ENCODE data around the gene GTF2H1. TPM values are rescaled to one million over a fixed set of nuclear protein-coding genes. Genes with fewer than 3 reads are reported as not detected.

Gene GTF2H1
- total and polyA plus RNA-seq, 4 donors: 35.6 to 53.3 (median 38.7) TPM

- Histone ChIP-seq H3K9me3 (ENCODE audit: control insufficient read depth, low read length) (no peaks in the 10 kb centered on the region), H3K4me3 (ENCODE audit: low read length in 2 of 2) (no peak overlapping the region), H3K27me3 (ENCODE audit: control insufficient read depth in 1 of 2, insufficient read depth in 2 of 2, low read length in 1 of 2) (no peaks in the 10 kb centered on the region), H3K27ac (ENCODE audit: low read depth in 1 of 2, low read length in 2 of 2) (no peak overlapping the region), H3K36me3 (ENCODE audit: control insufficient read depth in 1 of 2, insufficient read depth in 2 of 2, low read length in 1 of 2) (peaks cover 2 to 10% of the 10 kb centered on the region in 2 donors), H3K4me1 (ENCODE audit: control insufficient read depth in 1 of 2, insufficient read depth in 2 of 2, low read length in 2 of 2) (no peaks in the 10 kb centered on the region)
- DNase-seq: no peak
- intact Hi-C loops (cut with DNase I): no loop called here
- no peak for ATAC-seq (ENCODE audit: low FRiP score)
Measured at GRCh38 chr11:18299721-18300120, 22.6 kb upstream of the GTF2H1 start.

DNA sequence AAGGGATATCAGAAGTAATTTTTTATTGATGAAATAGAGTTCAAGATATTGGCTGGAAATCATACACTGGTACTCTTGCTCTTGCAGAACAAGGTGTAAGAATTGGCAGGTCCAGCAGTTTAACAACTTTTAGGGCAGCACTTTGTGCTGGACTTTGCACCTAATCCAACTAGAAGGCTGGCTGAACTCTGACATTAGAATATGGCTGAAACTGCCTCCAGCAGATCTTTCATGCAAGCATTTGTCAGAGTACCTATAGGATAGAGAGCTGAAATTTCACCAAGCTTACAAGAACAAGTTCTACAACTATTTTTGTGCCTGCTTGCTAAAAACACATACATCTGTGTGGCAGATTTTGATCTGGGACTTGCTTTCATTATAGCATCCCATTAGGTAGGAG, 17.6 kb upstream of the GTF2H1 start:
- intact Hi-C loops (cut with DNase I): no loop called here
- peaks cover 4 to 5% of the 10 kb centered on the region in 2 donors for H3K36me3 ChIP-seq (ENCODE audit: control insufficient read depth in 1 of 2, insufficient read depth in 2 of 2, low read length in 1 of 2)

GRCh38 chr11:18307461-18308139, 14.8 kb upstream of the GTF2H1 start:
- WGBS, 2 donors: 87 to 88% methylated on average over 2 of the region's 2 CpGs
- Histone ChIP-seq H3K27me3 (ENCODE audit: control insufficient read depth in 1 of 2, insufficient read depth in 2 of 2, low read length in 1 of 2) (no peaks in the 10 kb centered on the region), H3K4me1 (ENCODE audit: control insufficient read depth in 1 of 2, insufficient read depth in 2 of 2, low read length in 2 of 2) (peaks cover 2 to 4% of the 10 kb centered on the region in 2 donors), H3K36me3 (ENCODE audit: control insufficient read depth in 1 of 2, insufficient read depth in 2 of 2, low read length in 1 of 2) (peaks cover 3 to 4% of the 10 kb centered on the region in 2 donors), H3K9me3 (ENCODE audit: control insufficient read depth, low read length) (no peaks in the 10 kb centered on the region), H3K27ac (ENCODE audit: low read depth in 1 of 2, low read length in 2 of 2) (no peak overlapping the region), H3K4me3 (ENCODE audit: low read length in 2 of 2) (no peak overlapping the region)
- ATAC-seq (ENCODE audit: low FRiP score) (no peak), DNase-seq (no peak)
- intact Hi-C loops (cut with DNase I): no loop called here

More for the DNA sequence above, 17.6 kb upstream of the GTF2H1 start:
- H3K27ac ChIP-seq (ENCODE audit: low read depth in 1 of 2, low read length in 2 of 2): no peak overlapping the region
- DNase-seq (no peak), ATAC-seq (ENCODE audit: low FRiP score) (no peak)
- H3K4me3 ChIP-seq (ENCODE audit: low read length in 2 of 2): no peak overlapping the region
- no peaks in the 10 kb centered on the region for H3K4me1 ChIP-seq (ENCODE audit: control insufficient read depth in 1 of 2, insufficient read depth in 2 of 2, low read length in 2 of 2)
- H3K9me3 ChIP-seq (ENCODE audit: control insufficient read depth, low read length): no peaks in the 10 kb centered on the region
- H3K27me3 ChIP-seq (ENCODE audit: control insufficient read depth in 1 of 2, insufficient read depth in 2 of 2, low read length in 1 of 2): no peaks in the 10 kb centered on the region

DNA sequence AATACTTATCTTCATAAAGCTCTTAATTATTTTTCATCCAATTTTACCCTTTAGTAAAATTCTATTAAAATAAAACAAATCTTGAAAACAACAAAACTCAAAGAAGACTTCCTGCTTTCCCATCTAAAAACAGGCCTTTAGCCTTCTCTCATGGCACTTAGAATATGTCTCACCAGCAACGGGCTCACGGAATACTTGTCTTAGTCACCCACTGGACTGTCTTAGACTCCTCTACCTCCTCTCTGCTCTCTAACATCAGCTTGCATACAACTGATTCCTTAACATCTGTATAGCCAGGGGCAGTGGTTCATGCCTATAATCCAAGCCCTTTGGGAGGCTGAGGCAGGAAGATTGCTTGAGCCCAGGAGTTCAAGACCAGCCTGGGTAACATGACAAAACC, 14.1 kb upstream of the GTF2H1 start:
- no peaks in the 10 kb centered on the region for H3K9me3 ChIP-seq (ENCODE audit: control insufficient read depth, low read length)
- WGBS, 2 donors: 93% methylated on average over 2 of the region's 2 CpGs
- peak overlapping the region; percentile 5 to 51 for H3K27ac ChIP-seq (ENCODE audit: low read depth in 1 of 2, low read length in 2 of 2)
- DNase-seq (no peak), ATAC-seq (ENCODE audit: low FRiP score) (no peak)
- H3K4me1 ChIP-seq (ENCODE audit: control insufficient read depth in 1 of 2, insufficient read depth in 2 of 2, low read length in 2 of 2): peaks cover 3 to 6% of the 10 kb centered on the region in 2 donors
- intact Hi-C loops (cut with DNase I): no loop called here
- peaks cover 3 to 4% of the 10 kb centered on the region in 2 donors for H3K36me3 ChIP-seq (ENCODE audit: control insufficient read depth in 1 of 2, insufficient read depth in 2 of 2, low read length in 1 of 2)
- no peaks in the 10 kb centered on the region for H3K27me3 ChIP-seq (ENCODE audit: control insufficient read depth in 1 of 2, insufficient read depth in 2 of 2, low read length in 1 of 2)
- no peak overlapping the region for H3K4me3 ChIP-seq (ENCODE audit: low read length in 2 of 2)

DNA sequence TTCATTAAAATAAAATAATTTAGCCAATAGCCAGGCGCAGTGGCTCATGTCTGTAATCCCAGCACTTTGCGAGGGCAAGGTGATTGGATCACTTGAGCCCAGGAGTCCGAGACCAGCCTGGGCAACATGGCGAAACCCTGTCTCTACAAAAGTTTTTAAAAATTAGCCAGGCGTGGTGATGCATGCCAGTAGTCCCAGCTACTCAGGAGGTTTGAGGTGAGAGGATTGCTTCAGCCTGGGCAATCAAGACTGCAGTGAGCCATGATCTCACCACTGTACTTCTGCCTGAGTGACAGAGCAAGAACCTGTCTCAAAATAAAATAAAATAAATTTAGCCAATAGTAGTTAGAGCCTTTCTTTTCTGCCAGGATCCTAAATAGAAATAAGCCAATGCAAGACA, 12.7 kb upstream of the GTF2H1 start:
- 96 to 97% methylated on average over 5 of the region's 5 CpGs for WGBS, 2 donors

DNA sequence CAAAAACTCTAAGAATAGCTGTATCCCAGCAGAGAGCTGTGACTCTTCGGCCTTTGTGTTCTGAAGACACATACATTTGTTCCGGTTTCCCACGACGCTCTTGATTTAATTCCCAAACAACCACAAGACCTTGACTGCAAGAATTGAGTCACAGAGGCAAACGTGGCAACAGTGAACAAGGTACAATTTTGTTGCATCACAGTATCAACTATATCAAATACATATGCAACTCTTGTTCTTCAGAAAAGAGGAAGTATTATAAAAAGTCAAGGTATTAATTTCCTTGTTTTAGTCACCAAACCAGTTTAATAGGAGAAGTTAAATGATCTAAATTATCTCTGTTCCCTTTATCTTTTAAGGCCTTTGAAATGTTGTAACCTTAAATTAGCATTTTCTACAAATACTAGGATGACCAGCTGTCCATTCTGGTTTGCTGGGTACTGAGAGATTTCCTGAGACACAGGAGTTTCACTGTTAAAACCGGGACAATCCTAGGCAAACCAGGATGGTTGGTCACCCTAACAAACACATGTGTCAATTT, 11.5 kb upstream of the GTF2H1 start:
- 91% methylated on average over 6 of the region's 6 CpGs for WGBS, 2 donors
- no peak for DNase-seq
- intact Hi-C loops (cut with DNase I): no loop called here
- no peak overlapping the region for H3K4me3 ChIP-seq (ENCODE audit: low read length in 2 of 2)
- H3K27ac ChIP-seq (ENCODE audit: low read depth in 1 of 2, low read length in 2 of 2): peak overlapping the region; percentile 30 to 70
- no peak for ATAC-seq (ENCODE audit: low FRiP score)
- no peaks in the 10 kb centered on the region for H3K9me3 ChIP-seq (ENCODE audit: control insufficient read depth, low read length)
- H3K4me1 ChIP-seq (ENCODE audit: control insufficient read depth in 1 of 2, insufficient read depth in 2 of 2, low read length in 2 of 2): peaks cover 6% of the 10 kb centered on the region in 2 donors
- peaks cover 3 to 4% of the 10 kb centered on the region in 2 donors for H3K36me3 ChIP-seq (ENCODE audit: control insufficient read depth in 1 of 2, insufficient read depth in 2 of 2, low read length in 1 of 2)
- no peaks in the 10 kb centered on the region for H3K27me3 ChIP-seq (ENCODE audit: control insufficient read depth in 1 of 2, insufficient read depth in 2 of 2, low read length in 1 of 2)

More for the DNA sequence above, 12.7 kb upstream of the GTF2H1 start:
- no peak overlapping the region for H3K27ac ChIP-seq (ENCODE audit: low read depth in 1 of 2, low read length in 2 of 2)
- no peak for ATAC-seq (ENCODE audit: low FRiP score)
- H3K36me3 ChIP-seq (ENCODE audit: control insufficient read depth in 1 of 2, insufficient read depth in 2 of 2, low read length in 1 of 2): peaks cover 3 to 4% of the 10 kb centered on the region in 2 donors
- no peak overlapping the region for H3K4me3 ChIP-seq (ENCODE audit: low read length in 2 of 2)
- no peaks in the 10 kb centered on the region for H3K9me3 ChIP-seq (ENCODE audit: control insufficient read depth, low read length)
- DNase-seq: no peak
- no peaks in the 10 kb centered on the region for H3K27me3 ChIP-seq (ENCODE audit: control insufficient read depth in 1 of 2, insufficient read depth in 2 of 2, low read length in 1 of 2)
- peaks cover 3 to 6% of the 10 kb centered on the region in 2 donors for H3K4me1 ChIP-seq (ENCODE audit: control insufficient read depth in 1 of 2, insufficient read depth in 2 of 2, low read length in 2 of 2)
- intact Hi-C loops (cut with DNase I): no loop called here

DNA sequence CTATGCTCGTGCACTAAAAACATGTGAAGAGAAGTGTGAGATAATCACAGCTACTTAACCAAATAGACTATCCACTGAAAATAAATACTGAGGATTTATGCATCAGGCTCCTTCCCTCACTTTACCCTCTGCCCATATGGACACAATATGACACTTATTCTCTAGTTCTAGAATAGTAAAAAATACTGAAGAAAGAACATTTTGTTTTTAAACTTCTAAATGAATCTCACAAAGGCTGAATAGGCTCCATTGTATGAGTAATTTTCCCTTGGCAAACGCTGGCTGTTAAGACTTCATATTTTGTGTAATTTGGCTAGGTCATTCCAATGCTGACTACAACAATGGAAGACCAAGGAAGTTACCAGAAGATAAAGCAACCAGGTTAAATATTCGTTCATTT, 10.4 kb upstream of the GTF2H1 start:
- H3K4me3 ChIP-seq (ENCODE audit: low read length in 2 of 2): no peak overlapping the region
- DNase-seq (no peak), ATAC-seq (ENCODE audit: low FRiP score) (peak; percentile 66)
- H3K36me3 ChIP-seq (ENCODE audit: control insufficient read depth in 1 of 2, insufficient read depth in 2 of 2, low read length in 1 of 2): peaks cover 3 to 4% of the 10 kb centered on the region in 2 donors
- peak overlapping the region; percentile 98 for H3K27ac ChIP-seq (ENCODE audit: low read depth in 1 of 2, low read length in 2 of 2)
- WGBS, 2 donors: 4 to 6% methylated on average over 3 of the region's 3 CpGs
- intact Hi-C loops (cut with DNase I): loop anchor here in 1 of 2 donors (2.0 kb wide), 1 partner anchor 83 kb away; the partner anchor contains the start of gene LDHA
- no peaks in the 10 kb centered on the region for H3K27me3 ChIP-seq (ENCODE audit: control insufficient read depth in 1 of 2, insufficient read depth in 2 of 2, low read length in 1 of 2)
- H3K4me1 ChIP-seq (ENCODE audit: control insufficient read depth in 1 of 2, insufficient read depth in 2 of 2, low read length in 2 of 2): peaks cover 6% of the 10 kb centered on the region in 2 donors
- no peaks in the 10 kb centered on the region for H3K9me3 ChIP-seq (ENCODE audit: control insufficient read depth, low read length)

DNA sequence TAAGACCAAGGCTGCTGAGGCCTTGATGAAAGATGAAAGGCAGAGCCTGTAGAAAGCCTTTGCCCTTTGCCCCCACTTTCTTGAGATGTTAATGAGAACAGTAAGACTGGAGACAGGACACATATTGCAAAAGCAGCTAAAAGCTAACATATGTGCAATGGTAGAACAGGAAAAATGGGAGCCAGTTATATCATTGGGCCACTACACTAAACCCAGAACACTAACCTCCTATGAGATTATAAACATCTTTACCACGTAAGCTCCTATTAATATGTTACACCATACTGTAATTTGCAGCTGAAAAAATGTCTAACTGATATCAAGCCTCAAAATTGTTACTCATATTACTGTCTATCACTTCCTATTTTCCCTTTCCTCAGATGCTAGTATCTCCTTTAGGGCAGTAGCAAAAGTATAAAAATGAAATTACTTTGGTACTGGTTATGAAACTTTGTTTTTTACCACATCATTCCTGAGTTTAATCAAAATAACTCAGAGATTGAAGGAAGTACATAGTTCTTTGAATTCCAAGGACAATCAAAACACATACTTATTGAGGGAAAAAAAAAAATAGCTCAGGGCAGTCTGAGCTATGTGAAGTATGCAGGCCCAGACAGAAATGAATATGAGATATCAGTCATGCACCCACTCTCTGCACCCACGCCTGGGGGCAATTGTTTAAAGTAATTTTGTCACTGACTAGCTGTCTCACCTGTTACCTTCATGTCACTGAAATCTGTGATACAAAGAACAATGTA, 9.5 kb upstream of the GTF2H1 start:
- Histone ChIP-seq H3K4me1 (ENCODE audit: control insufficient read depth in 1 of 2, insufficient read depth in 2 of 2, low read length in 2 of 2) (peaks cover 6% of the 10 kb centered on the region in 2 donors), H3K27me3 (ENCODE audit: control insufficient read depth in 1 of 2, insufficient read depth in 2 of 2, low read length in 1 of 2) (no peaks in the 10 kb centered on the region), H3K9me3 (ENCODE audit: control insufficient read depth, low read length) (no peaks in the 10 kb centered on the region), H3K36me3 (ENCODE audit: control insufficient read depth in 1 of 2, insufficient read depth in 2 of 2, low read length in 1 of 2) (peaks cover 3 to 4% of the 10 kb centered on the region in 2 donors), H3K27ac (ENCODE audit: low read depth in 1 of 2, low read length in 2 of 2) (peak overlapping the region; percentile 98), H3K4me3 (ENCODE audit: low read length in 2 of 2) (no peak overlapping the region)
- intact Hi-C loops (cut with DNase I): loop anchor here in 1 of 2 donors (1.0 to 2.0 kb wide), 2 partner anchors 9 to 82 kb away; partner anchors contain the start of genes GTF2H1, HPS5 and LDHA
- WGBS, 2 donors: 3 to 8% methylated on average over 2 of the region's 2 CpGs
- DNase-seq: no peak
- ATAC-seq (ENCODE audit: low FRiP score): no peak
